ENCODE measurements around the gene ZNF425. TPM values are rescaled to one million over a fixed set of nuclear protein-coding genes. Genes with fewer than 3 reads are reported as not detected.

The ZNF425 gene
- total and polyA plus RNA-seq, 9 of the 15 experiments (the other 6 are each of a cell fraction or from before 2014, with no cell fraction given): 0.03 to 0.89 (median 0.54) TPM

GRCh38 chr7:149125863-149126661 is at the start of gene ZNF425 (continued):
- TF ChIP-seq ZNF41 (CRISPR knock-in tag; conservative IDR thresholded peaks at IDR 0.05) (no peak), KLF6 (CRISPR knock-in tag; IDR thresholded peaks at IDR 0.05; ENCODE audit: borderline replicate concordance) (peak; percentile 72; the same call in 1 of the 2 replicates), HCFC1 (IDR thresholded peaks at IDR 0.05; ENCODE audit: low read depth, low read length) (peak; percentile 86), ZBTB26 (CRISPR knock-in tag; IDR thresholded peaks at IDR 0.05) (peak; percentile 88), LCOR (CRISPR knock-in tag; IDR thresholded peaks at IDR 0.05) (peak; percentile 99), MYBL2 (IDR thresholded peaks at IDR 0.05; ENCODE audit: low read depth) (no peak), MYBL2 (CRISPR knock-in tag; IDR thresholded peaks at IDR 0.05; ENCODE audit: borderline replicate concordance) (no peak), BCOR (IDR thresholded peaks at IDR 0.05) (peak; percentile 47), ARID2 (IDR thresholded peaks at IDR 0.05) (no peak), ZBTB33 (CRISPR knock-in tag; IDR thresholded peaks at IDR 0.05) (peak; percentile 94), FOXK1 (CRISPR knock-in tag; IDR thresholded peaks at IDR 0.05; ENCODE audit: borderline replicate concordance) (peak; percentile 78; the same call in 1 of the 2 replicates), ZNF589 (CRISPR knock-in tag; IDR thresholded peaks at IDR 0.05; ENCODE audit: low read depth) (peak; percentile 68), THRB (CRISPR knock-in tag; conservative IDR thresholded peaks at IDR 0.05) (no peak), E2F8 (IDR thresholded peaks at IDR 0.05; ENCODE audit: low read depth, partially characterized antibody) (peak; percentile 86), SOX6 (IDR thresholded peaks at IDR 0.05) (peak; percentile 70), NELFE (IDR thresholded peaks at IDR 0.05; ENCODE audit: insufficient read depth, insufficient read length) (no peak), TCF7L2 (IDR thresholded peaks at IDR 0.05; ENCODE audit: low read depth, low read length) (peak; percentile 53; the same call in 1 of the 2 replicates), THRAP3 (IDR thresholded peaks at IDR 0.05; ENCODE audit: borderline replicate concordance) (no peak; the same call in 1 of the 2 replicates), KLF16 (IDR thresholded peaks at IDR 0.05) (no peak), ZNF76 (CRISPR knock-in tag; IDR thresholded peaks at IDR 0.05; ENCODE audit: borderline replicate concordance) (peak; percentile 94; the same call in 1 of the 2 replicates), JUNB (CRISPR knock-in tag; conservative IDR thresholded peaks at IDR 0.05) (peak; percentile 37), MCM2 (IDR thresholded peaks at IDR 0.05; ENCODE audit: low read depth) (no peak; the same call in 1 of the 2 replicates)

Measured in K562 (cell line).